AML-193 (cell line): ENCODE measurements around the gene RGS11.
A peak's percentile ranks its signal among the peaks of the same experiment; 100 is the strongest.
"Not testable (repeated sequence)": the region's sequence is repeated elsewhere in the genome, so short reads cannot be mapped to it uniquely, and the experiment has no call there.

Experiments used
- DNase-seq, 2 experiments: peaks; one replicate each; lab custom pipeline; 2025; lab: John Stamatoyannopoulos, UW

Gene RGS11

DNA sequence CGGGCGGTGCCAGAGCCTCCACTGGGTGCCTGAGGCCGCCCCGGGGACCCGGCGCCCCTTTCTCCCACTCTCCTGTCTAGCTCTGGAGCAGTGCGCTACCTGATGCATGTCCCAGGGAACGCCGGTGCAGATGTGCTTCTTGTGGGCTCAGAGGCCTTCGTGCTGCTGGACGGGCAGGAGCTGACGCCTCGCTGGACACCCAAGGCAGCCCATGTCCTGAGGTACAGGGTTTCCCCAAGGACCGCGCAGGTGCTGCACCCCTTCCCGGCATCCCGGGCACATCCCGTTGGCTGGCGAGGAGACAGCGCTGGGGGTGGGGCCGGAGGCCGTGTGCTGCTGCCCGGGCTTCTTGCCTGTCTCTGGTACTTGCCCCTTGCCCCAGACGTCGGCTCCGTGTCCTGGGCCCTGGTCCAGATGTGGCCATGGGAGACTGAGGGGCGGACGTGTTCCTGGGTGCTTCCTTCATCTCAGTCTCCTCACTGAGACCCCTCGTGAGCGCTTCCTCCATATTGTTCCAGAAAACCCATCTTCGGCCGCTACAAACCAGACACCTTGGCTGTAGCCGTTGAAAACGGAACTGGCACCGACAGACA is 12.5 kb downstream of the RGS11 start:
- DNase-seq, result no peak

DNA sequence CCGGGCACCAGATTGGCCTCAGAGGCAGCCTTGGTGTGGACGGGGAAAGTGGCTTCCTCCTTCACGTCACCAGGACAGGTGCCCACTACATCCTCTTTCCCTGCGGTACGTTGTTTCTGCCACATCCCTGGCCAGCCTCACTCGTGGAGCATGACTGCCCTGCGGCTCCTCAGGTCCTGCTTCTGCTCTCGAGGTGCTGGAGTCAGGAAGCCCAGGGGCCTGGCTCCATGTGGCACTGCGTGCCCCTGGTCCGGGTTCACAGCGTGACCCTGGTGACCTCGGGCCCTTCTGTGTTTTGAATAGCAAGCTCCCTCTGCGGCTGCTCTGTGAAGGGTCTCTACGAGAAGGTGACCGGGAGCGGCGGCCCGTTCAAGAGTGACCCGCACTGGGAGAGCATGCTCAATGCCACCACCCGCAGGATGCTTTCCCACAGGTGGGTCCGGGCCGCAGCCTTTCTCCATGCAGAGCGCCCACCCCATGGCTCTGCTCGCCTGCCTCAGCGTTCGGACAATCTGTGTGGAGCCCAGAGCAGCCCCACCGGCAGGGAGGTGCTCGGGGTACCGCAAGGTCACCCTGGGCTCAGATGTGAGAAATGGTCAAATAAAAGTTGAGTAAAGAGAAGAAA is 13.5 kb downstream of the RGS11 start:
- DNase-seq, result no peak

DNA sequence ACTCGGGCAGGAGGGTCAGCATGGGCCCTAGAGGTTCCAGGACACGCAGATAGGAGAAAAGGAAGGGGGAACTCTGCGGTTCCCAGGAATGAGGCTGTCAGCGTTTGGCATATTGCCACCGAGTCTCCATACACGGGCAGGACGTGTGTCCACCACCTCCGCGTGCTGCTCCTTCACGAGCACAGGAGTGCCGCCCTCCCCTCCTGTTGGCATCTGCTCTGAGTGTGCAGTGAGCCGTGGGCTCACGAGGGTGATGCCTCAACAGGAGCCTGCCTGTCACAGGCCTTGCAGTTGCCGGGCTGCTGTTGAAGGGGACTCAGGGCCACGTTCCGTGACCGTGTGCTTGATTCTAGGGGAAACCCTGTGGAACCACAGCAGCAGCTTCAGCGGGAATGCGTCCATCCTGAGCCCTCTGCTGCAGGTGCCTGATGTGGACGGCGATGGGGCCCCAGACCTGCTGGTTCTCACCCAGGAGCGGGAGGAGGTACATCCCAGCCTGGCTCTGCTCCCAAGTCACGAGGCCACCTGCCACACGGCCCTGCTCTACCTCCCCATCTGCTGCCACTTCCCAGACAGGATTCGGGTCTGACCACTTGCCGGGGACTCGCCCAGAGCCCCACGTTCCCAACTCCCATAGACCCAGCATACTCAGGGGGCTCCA is 14.6 kb downstream of the RGS11 start:
- DNase-seq, result no peak

DNA sequence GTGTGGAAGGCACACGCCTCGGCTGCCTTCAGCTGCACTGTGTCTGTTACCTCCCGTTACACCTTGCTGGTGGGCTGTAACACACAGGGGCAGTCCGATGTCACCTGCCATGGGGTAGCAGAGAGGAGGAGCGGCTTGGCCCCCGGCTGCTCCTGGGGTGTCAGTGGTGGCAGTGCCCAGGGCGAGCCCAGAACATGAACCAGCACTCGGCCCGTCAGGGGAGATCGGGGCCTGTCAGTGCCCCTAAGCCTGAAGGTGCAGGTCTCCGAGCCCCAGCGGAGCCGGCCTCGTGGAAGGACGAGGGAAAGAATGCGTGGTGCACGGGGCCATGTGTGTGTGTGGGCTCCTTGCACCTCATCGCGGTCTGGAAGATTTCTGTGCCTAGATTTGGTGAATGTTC is 15.4 kb downstream of the RGS11 start:
- DNase-seq, result no peak

DNA sequence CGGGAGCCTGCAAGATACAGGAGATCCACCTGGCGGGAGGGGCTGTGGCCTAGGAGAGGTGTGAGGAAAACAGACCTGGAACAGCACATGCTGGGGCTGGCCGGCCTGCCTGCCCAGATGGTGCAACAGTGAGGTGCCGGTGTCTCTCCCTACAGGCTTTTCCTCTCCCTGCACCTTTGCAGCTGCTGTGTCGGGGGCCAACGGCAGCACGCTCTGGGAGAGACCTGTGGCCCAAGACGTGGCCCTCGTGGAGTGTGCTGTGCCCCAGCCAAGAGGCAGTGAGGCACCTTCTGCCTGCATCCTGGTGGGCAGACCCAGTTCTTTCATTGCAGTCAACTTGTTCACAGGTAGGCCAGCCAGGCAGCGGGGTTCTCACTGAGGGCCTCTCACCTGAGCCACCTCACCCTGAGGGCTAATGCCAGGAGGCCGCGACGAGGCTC is 15.9 kb downstream of the RGS11 start:
- no peak for DNase-seq

DNA sequence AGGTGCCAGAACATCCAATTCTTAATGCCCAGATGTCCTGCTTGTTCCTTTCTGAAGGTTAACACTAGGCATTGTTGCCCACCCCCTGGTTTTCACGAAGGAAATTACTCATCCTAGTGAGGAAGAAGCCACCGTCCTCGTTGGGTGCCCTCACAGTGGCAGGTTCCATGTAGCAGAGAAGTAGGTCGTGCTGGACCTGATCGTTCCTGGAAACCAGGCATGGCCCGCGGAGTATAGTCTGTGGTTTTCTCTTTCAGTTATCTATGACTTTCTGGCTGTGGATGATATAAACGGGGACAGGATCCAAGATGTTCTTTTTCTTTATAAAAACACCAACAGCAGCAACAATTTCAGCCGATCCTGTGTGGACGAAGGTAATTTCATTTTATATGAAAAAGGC is 16.5 kb downstream of the RGS11 start:
- no peak for DNase-seq

DNA sequence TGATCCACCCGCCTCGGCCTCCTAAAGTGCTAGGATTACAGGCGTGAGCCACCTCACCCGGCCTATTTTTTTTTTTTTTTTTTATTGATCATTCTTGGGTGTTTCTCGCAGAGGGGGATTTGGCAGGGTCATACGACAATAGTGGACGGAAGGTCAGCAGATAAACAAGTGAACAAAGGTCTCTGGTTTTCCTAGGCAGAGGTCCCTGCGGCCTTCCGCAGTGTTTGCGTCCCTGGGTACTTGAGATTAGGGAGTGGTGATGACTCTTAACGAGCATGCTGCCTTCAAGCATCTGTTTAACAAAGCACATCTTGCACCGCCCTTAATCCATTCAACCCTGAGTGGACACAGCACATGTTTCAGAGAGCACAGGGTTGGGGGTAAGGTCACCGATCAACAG is 17.7 kb downstream of the RGS11 start:
- DNase-seq, result not testable (repeated sequence)

DNA sequence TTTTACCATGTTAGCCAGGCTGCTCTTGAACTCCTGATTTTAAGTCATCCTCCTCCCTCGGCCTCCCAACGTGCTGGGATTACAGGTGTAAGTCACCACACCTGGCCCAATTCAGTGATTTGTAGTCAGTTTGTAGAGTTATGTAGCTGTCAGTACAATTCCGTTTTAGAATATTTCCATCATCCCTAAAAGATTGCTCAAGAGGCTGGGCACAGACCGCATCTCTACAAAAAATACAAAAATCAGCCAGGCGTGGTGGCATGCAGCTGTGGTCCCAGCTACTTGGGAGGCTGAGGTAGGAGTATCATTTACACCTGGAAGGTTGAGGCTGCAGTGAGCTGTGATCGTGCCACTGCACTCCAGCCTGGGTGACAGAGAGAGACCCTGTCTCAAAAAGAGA is 20.6 kb downstream of the RGS11 start:
- DNase-seq, result no peak

DNA sequence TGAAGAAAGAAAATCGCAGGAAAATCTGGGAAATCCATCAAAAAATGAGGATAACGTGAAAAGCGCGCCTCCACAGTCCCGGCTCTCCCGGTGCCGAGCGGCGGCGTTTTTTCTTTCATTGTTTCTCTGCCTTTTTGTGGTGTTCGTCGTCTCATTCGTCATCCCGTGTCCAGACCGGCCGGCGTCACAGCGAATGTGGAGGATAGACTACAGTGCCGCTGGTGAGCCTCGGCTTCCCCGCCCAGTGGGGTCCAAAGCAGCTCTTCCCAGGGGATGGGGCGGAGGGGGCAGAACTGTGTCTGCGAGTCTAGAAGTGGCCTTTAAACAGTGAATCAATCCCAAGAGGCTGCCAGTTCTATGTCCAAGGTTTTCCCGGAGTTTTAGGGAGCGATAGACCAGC is 21.3 kb downstream of the RGS11 start:
- no peak for DNase-seq

DNA sequence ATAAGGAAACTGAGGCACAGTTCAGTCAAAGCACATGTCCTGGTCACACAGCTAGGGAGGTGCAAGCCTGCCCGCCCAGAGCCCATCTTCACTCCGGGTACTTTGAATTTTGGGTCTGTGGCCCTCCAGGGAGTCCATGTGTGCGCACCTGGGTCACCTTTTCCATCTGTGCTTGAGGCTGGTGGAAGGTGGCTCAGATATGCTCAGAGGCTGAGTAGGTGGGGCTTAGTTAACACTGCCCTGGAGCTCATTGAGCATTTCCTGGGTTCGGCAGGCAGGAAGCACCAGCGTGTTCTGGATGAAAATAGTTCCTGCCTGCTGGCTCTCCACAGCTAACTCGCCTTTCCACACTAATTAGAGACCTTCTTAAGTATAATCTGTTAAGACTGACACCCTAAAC is 21.9 kb downstream of the RGS11 start:
- DNase-seq, result no peak

DNA sequence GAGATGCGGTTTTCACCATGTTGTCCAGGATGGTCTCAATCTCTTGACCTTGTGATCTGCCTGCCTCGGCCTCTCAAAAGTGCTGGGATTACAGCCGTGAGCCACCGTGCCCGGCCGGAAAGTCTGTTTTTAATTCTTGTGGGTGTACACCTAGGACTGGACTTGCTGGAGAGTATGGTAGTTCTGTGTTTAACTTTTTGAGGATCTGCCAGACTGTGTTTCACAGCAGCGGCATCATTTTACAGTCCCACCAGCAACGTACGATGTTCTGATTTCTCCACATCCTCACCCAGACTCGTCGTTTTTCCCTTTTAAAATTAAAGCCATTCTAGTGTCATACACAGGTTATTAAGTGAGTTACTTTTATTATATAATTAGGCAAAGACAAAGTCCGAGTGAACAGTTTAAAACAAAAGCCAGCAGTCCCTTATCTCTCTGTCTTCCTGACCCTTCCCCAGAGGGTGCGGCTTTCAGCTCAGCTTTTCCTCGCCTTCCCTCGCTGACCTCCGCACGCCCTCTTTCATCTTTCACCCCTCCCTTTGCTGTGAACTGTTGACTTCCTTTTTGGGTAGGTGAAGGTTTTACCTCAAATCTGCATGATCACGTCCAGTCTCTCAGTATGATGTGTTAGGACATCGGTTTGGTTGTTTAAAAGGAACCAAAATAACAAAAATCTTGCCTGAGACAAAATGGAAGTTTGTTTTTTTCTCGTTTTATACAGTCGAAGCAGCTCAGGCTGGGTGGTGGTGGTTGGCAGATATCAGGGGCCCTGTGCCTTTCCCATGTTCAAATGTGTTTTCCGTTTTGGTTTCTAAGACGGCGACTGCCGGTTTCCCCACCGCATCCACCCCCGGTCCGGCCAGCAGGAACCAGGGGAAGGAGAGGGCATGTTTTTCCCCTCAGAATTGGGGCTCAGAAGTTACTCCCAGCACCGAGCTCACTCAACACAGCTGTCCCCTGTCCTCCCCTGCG is 23.1 kb downstream of the RGS11 start:
- DNase-seq, result peak in 1 of 2 experiments; percentile 16

DNA sequence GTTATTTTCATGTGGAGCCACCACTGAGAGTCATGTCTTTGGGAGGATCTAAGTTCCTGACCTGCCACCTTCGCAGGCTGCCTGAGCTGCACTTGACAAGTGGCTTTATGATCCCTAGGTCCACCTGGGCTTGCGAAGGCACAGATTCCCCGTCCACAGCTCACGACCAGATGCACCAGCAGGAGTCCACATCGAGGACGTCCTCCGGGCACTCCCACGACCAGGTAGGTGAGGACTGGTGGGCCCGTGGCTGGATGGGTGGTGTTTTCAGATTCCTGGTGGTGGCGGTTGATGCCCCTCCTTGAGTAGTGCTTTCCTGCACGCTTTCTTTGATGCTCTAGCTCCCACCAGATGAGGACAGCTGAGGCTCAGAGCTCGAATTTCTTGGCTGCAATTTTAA is 26.3 kb downstream of the RGS11 start:
- DNase-seq, result no peak

DNA sequence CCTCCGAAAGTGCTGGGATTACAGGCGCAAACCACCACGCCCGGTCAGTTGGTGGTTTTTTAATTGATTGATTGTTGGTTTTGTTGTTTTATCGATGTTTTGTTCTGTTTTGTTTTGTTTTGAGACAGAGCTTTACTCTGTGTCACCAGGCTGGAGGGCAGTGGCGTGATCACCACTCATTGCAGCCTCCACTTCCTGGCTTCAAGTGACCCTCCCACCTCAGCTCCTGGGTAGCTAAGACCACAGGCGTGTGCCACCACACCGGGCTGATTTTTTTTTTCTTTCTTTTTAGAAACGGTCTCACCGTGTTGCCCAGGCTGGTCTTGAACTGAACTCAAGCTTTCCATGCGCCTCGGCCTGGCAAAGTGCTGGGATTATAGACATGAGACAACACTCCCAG is 28.7 kb downstream of the RGS11 start:
- no peak for DNase-seq

DNA sequence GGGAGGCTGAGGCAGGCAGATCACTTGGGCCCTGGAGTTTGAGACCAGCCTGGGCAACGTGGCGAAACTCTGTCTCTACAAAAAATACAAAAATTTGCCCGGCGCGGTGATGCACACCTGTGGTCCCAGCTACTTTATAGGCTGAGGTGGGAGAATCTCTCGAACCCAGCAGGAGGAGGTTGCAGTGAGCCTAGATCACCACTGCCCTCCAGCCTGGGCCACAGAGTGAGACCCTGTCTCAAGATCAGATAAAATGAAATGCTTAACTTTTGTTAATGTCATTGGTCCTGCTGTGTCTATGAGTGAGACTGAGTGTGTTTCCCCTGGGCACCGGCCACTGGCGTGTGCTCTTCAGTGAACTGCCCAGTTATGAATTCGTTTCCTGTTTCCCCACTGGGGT is 30.6 kb downstream of the RGS11 start:
- DNase-seq, result no peak

DNA sequence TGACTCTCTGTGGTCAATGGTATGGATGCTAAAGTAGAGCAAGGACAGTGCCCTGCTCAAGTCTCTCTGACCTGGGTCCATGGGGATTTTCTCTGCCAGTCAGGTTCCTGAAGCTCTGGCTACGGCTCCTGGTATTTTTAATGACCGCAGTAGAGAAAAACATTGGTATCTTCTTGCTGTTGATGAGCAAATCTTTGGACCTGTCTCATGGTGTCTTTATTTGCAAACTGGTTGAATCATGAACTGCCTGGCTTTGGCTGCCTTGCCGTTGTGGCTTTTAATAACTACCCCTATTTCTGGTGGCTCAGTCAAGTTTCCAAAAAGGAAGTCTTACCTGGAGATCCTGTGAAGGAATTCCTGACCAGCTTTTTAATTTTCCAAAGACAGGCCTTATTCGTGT is 32.4 kb downstream of the RGS11 start:
- no peak for DNase-seq

DNA sequence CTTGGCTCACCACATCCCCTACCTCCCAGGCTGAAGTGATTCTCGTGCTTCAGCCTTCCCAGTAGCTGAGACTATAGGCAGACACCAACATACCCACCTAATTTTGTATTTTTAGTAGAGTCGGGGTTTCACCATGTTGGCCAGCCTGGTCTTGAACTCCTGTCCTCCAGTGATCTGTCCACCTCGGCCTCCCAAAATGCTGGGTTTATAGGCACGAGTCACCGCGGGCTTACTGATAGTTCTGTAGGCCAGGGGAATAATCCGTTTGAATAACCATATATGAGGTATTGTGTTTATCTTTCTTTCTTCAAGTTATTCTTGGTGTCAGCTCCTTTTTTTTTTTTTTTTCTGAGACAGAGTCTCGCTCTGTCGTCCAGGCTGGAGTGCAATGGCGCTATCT is 33.5 kb downstream of the RGS11 start:
- DNase-seq, result no peak

DNA sequence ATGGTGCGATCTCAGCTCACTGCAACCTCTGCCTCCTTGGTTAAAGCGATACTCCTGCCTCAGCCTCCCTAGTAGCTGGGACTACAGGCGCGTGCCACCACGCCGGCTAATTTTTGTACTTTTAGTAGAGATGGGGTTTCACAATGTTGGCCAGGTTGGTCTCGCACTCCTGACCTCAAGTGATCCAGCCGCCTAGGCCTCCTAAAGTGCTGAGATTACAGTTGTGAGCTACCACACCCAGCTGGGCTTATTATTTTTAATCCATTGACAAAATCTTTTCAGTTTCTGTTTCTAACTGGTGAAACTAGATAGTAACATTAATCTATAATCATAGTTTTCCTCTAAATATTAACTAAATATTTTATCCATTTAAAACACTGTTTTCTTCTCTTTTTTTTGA is 35.2 kb downstream of the RGS11 start:
- DNase-seq, result no peak

DNA sequence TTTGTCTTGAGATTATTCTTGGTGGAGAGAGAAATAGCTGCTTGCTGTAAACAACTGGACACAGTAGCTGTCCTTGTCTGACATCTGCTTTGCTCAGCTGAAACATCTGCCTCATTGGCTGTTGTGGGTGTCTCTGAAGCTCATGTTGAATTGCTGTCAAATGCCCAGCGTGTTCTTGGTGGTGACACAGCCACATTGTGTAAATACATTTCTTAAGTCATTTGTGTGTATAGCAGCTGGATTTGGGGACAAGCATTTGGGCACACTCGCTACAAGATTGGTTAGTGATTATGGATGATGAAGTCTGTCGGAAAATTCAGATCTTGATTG is 35.8 kb downstream of the RGS11 start:
- no peak for DNase-seq

DNA sequence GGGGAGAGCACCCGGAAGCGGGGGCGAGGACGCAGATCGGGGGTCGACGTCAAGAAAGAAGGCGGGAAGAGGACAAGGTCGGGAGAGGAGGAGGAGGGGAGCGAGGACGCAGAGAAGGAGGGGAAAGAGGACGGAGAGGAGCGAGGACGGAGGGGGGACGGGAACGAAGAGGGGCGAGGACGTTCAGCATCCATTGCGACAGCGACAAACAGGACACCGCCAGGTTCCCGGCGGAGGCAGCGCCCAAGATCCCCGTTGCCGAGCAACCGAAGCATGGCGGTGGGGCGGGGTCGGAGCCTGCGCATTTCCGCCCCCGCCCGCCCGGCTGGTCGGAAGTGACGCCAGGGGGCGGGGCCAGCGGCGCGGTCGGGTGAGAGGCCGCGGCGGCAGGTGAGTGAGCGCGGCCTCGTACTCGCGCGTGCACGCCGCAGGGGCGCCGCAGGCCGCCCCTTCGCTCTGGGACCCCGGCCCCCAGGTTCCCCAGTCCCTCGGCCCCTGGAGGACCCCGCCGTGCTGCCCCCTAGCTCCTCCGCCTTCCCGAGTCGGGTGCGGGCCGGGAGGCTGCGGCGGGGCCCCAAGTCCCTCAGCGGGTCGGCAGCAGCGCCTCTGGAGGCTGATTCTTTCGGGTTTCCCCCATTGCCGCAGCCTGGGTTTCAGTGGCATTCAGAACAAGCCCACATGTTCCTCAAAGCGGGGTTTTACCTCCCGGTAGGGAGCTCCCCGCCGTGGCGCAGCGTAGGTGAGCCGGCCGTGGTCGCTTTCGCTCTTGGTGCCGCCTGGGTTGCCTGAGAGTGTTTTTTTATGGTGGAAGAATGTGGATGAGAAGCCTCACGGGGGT is 41.1 kb downstream of the RGS11 start, which contains the start of gene FAM234A:
Gene FAM234A, plus strand, starts transcription at position 354 of the 838 bp plus-strand sequence. CDS start 19,593 bp downstream, outside the sequence.
- DNase-seq, result peak; percentile 85 to 86

DNA sequence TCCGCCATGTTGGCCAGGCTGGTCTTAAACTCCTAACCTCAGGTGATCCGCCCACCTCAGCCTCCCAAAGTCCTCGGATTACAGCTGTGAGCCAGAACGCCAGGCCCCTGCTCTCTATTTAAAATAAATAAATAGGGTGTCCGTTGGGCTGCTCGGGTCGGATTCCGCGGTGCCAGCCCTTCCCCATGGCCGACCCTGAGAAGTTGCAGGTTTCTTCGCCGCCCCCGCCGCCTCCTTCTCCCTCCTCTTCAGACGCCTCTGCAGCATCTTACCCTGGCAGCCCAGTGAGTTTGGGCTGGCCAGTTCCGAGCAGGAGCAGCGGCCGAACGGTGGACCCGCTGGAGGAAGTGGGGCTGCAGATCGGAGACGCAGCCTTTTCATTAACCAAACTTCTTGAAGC is 44.8 kb downstream of the RGS11 start:
- DNase-seq, result no peak

DNA sequence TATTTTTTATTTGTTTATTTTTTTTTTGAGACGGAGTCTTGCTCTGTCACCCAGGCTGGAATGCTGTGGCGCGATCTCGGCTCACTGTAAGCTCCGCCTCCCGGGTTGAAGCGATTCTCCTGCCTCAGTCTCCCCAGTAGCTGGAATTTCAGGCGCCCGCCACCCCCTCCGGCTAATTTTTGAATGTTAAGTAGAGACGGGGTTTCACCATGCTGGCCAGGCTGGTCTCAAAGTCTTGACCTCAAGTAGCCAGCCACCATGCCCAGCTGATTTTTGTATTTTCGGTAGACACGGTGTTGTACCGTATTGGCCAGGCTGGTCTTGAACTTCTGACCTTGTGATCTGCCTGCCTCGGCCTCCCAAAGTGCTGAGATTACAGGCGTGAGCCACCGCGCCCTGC is 45.4 kb downstream of the RGS11 start:
- not testable (repeated sequence) for DNase-seq
